Pulmonary artery endothelial cell (primary cell): ENCODE measurements around the gene NR2F1. TPM values are rescaled to one million over a fixed set of nuclear protein-coding genes. Genes with fewer than 3 reads are reported as not detected.

Source experiments
- DNase-seq: peaks from one replicate; pipeline ENCODE4 v3.0.0-alpha.2; 2011; ENCODE audit warnings: low read depth, low spot score
- total RNA-seq: library from RNA; depleted of rRNA; stranded (reverse); fragments of >200 nt; gene quantifications from 2 replicates; pipeline ENCODE4 v1.2.3, GENCODE V29; 2014

The NR2F1 gene
- total RNA-seq, 1 donor from 2014 or later, result 32.4 TPM

DNA sequence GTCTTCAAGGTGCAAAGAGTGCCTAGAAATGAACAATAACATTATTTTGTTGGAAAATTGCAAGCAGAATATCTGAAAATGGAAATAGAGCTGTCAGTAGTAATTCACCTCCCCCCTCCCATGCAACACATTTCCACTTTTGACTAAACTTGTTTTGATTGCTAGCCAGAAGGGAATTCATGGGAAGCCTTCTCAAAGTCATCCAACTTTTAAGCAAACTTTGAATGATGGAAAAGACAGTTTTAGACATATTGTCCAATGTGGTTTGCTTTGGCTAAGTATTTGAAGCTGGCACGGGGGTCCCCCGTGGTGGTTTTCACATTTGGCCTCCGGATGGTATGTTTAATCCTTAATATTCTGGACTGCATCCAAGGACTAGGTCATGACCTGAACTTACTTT, 7.5 kb downstream of the NR2F1 start:
- no peak for DNase-seq

DNA sequence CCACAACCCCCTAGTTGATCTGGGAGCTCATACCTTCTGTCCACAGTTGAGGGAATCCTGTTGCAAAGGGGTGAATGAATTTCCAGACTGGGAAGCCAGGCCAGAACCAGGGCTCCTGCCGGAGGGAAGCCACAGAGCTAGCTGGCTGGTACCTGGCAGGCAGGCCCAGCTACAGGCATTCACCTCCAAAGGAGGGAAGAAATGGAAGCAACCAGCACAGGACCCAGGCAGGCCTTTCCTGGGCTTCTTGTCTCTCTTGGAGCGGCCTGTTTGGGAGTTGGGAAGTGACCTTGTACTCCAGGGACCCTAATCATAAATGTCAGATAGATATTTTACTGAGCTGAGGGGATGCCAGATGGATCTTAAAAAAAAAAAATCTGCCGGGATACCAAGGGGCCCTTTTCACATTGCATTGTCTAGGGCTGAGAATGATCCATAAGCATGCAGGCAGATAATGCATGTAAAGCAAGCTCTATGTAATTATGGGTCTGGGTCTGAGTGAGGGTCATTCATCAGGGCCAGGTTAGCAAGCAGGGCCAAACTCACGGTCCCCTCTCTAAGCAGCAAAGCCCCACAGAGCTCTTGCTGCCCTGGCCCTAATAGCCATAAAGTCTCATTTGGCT, 8.4 kb downstream of the NR2F1 start:
- no peak for DNase-seq

DNA sequence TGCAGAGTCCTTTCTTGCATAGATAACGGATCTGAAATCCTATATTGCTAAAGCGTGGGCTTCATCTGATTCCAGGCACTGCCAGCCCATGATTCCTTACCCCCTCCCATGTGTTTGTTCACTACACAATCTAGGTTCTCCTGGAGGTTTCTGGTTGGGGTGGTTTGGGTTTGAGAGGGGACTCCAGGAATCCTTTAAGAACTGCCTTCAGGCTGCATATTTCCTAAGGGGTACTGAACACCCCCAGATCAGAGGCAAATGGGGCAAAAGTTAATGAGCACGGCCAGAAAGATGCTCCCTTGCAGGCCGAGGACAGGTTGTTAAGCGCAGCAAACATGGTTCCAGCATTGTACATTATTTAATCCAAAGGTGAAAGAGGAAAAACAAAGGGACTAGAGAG, 9.9 kb downstream of the NR2F1 start:
- DNase-seq, result no peak

DNA sequence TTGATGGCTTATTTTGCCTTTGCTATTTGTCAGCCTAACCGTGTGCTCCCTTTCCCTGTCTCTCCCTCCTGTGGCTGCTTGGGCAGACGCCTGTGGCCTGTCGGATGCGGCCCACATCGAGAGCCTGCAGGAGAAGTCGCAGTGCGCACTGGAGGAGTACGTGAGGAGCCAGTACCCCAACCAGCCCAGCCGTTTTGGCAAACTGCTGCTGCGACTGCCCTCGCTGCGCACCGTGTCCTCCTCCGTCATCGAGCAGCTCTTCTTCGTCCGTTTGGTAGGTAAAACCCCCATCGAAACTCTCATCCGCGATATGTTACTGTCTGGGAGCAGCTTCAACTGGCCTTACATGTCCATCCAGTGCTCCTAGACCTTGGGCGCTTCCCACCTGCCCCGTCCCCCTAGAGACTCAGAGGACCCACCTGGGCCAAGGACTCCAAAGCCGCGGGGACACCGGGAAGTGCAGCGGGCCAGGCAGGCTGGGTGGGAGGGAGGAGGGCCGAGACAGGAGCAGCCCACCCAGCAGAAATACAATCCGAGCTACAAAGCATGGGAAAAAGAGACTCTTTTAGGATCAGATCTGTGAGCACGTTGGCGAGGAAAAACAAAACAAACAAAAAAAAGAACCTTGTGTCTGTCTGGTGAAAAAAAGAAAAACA, 10.6 kb downstream of the NR2F1 start:
- DNase-seq, result no peak

DNA sequence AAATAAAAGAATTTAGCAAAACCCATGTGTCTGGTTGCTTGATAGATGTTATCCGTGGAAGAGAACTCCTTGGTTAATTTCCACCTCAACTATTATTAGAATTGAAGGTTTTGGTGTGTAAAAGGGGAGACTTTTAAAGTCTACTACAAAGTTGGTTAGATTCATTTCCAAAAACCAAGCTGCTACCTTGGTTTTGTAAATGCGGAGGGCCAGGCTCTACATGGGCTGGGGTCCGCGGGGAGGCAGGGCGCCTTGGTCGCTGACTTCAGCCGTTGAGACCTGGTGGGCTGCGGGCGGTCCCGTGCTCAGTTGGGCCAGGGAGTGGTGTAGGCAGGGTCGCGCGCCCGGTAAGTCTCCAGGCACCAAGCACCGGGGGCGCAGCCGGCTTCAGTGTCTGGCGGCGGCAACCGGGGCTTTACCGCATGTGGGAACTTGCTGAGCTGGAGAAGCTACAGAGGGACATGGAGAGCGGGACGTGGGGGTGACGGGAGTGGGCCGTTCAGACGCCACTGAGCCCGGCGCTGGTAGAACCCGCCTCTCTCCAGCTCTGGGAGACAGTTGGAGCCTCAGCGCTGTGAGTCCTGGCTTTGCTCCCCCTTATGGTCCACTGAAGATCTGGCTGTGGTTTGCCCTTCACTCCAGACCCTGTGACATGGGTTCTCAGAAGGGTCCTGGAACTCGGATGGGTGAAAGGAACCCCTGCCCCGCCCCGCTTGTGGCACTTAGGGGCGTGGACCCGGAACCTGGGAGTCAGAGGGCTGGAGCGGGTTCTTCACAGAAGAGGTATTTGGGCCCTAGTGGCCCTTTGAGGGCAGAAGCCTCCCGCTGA, 11.8 kb downstream of the NR2F1 start:
- no peak for DNase-seq

DNA sequence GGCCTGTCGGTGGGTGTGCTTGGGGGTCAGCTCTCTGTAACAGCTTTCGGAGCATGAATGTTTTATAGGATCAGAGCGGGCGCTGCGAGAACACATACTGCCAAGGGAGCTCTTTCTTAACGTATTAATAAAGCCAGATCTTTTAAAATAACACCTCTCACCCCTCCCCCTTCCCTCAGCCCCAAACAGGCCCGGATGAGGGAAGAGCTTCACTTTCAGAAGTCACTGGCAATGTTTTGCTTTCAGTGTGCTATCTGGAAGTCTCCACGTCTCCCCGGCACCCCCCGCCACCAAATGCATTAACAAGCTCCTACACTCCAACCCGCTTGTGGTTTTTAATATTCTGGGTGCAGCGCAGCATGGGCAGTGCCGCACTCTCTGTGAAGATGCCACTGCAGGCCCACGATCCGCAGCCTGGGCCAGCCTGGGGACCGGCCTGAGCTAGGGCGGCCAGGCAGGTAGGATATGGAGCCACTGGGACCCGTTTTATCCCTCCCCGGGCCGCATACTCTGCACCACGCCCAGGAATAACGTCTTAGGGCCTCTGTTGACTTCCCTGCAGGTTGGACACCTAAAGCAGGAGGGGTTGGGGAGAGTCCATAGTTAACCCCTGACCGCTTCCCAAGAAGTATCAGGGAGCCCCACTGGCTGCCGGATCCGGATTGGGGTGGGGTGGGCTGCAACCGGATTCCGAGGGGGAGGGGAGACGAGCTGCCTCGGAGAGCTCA, 12.6 kb downstream of the NR2F1 start:
- DNase-seq, result no peak

DNA sequence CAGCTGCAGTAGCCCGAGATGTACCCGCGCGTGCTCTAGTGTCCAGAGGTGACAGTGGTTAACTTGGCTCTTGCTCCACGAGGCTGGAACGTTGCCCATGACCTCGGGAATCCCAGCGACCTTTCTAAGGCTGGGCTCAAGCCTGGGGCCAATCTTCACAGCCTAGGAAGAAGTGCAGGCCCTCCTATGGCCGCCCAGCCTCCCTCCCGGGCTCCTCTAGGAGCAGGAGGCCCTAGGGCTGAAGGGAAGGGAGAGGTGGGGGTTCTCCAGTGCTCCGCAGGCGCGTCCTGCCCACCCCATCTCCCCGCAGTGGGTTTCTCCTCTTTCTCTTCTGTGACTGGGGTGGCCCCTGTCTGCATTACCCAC, 13.3 kb downstream of the NR2F1 start:
- no peak for DNase-seq

DNA sequence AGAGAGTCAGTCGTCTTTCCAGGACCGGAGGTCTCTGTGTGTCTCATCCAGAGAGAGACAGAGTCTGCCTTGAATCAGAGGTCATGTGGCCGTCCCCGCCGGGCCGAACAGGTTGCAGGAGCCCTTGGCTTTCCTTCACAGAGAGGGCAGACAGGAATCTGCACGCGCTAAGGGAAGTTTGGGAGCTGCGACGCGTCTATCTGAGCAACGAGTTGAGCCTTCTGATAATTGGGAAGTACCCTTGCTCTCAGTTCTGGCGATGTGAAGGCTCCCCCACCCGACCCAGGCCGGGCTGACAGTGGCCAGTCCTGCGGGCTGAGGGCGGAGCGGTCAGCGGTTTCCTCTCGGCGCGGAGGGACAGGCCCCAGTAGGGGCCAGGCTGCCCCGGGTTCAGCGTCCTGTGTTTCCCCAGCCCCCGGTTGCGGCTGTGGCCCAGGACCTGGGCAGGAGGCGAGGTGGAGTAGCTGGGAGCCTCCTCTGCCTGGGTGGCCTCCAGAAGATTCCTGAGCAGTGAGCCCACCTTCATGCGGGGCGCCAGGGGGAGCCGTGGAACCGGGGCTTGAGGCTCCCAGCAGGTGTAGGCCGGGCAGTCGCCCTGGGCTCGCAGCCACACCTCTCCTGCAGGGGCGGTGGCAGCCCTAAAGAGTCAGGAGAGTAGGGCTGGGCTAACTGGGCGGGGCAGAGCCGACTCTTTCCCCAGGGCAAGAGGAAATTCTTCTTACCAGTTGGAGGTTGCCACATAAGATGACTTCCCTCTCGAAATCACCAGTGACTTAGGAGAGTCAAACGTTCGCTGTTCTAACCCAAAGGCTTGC, 13.9 kb downstream of the NR2F1 start:
- DNase-seq, result no peak

DNA sequence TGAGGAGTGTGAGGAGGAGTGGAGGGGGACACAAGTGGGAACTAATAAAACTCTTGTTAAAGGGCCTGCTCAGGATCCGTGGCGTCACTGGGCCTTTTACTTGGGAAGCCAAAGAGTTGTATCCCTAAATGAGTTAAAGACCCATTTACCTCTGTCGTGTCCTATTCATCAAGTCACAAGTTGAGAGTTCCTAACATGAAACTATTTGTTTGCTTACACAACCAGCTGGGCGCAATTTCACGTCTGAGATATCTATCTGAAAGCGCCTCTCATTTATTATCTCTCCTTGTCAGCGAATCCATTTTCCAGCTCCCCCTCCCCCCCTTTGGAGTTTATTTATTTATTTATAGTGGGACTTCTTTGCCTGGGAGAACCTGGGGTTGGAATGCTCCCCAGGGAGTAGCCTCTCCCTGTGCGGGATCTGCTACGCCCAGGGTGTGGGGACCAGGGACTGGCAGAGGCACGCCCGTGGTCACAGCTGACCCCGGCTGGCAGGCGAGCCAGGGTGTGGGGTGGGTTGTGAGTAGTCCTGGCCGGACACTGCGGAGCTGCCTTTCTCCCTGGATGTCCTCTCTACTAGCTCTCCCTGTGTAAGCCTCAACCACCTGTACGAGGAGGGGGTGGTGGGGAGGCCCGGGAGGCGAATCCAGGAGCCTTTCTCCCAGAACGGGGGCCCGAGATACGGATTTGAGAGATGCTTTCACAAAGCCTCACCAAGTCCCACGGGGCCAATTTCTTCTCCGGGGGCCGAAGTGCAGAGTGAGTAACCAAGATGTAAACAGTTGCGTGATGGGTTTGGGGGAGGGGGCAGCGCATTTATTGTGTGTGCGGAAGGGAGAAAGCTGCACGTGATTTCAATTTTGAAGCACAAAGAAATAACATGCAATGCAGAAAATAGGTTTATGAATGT, 15.3 kb downstream of the NR2F1 start:
- no peak for DNase-seq

DNA sequence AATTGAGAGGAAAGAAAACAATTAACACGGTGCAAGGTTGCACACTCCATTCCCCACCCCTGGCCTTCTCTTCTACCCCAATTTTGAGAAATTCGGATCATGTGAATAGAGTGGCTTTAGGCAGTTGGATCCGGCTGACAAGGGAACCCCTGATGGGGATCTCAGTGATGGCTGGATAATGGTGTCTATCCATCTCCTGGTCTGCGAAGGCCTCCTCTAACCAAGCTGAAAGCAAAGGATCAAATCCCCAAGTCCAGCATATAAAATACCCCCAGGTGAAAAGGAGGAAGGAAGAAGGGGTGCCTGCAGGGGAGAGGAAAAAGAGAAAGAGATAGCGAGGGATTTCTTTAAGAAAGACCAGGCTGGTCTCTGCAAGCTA, 16.0 kb downstream of the NR2F1 start:
- no peak for DNase-seq

DNA sequence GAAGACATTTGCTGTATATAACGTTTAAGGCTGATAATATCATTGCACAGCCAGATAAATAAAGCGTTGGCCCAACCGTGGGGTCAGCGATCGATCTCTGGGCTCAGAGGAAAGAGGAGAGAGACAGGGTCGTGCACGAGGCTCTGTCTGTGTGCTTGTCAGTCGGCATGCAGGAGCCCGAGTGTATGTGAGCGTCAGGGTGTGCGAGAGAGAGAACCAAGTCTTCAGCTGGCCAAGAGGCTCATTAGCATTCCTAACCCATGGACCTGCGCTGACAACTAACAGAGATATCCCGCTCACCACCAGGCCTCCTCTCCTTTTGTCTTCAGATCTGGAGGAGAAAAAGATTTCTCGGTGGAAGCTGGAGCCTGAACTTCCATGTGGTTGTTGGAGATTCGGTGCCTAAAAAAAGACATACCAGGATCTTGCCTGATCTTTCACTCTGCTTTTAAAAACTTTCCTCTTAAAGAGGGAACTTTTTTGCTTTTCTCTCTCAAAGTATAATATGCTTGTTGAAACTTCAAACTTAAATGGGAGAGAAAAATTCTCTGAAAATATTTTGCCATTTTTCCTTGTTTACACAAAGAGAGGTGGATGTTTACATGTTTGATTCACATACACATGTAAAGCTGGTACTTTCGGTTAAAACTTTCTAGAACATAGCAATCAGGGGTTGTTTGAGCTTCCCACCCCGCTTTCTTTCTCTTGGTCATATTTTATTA, 16.5 kb downstream of the NR2F1 start:
- DNase-seq, result no peak

DNA sequence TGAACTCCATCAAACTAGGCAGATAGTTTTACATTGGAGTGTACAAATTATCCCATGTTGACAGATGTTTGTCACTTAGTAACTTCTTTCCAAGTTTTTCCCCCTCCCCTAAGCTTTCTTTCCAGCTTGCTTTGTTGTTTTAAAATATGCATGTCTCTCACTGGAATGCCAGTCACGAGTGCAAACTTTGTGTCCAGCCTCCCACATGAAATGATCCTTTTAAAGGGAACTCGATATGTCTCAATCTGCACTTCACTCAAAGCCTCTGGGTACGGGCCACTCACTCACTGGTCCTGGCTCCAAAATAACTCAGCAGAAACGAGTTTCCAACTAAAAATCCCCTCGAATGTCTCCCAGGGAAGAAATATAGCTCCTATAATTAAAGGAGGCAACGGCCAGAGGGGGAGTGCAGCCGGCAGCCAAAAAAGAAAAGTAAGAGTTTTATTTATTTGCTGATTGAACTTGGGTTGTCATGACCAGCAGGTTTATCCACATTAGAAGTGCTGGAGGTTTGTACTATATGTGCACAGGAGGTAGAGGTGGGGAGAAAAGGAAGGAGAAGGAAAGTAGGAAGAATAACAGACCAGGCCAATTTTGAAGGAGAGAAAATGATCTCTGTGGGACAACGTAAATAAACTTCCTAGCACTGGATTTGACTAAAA, 17.5 kb downstream of the NR2F1 start:
- DNase-seq, result no peak

DNA sequence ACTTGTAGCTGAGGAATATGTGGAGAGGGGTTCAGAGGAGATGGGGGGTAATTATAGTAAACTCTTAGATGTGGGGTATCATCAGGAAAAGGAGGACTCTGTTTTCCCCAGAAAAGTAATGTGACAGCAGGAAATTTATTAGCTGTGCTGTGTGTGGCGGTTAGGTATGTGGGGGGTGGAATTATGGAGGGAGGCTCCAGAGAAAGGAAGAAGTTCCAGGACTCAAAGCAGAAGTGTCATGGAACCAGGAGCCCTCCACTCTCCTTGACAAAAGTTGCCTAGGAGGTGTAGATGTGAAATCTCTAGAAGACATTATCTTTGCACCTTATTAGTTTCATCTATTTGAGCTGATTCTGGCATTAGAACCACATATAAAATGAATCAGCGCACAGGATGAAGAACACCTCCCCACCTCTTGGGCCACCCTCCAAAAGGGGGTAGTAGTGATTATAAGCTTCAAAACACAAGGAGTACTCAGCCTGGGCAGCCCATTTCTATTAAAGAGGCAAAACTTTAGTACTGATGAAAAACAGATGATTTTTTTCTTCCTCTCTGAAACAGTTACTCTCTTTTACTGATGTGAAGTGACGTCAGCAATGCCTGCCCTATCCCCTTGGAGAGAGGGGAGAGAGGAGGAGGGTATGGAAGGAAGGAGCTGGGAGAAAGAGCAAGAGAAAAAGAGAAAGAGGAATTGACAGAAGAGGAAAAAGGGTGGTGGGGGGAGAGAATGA, 18.2 kb downstream of the NR2F1 start:
- DNase-seq, result no peak

DNA sequence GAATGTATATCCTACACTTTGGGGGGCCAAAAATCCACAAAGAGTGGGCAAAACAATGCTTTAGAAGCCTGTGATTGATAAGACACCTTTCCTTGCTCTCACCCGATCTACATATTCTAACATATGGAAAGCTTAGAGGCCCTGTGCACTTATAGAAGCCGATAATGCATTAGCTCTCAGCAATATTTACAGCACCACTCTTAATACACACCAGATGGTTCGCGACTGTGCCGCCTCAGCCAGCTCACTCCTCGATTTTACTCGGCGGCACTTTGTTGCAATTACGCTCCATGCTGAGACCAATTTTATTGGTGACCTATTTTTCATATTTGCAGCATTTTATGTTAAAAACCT, 18.8 kb downstream of the NR2F1 start:
- DNase-seq, result no peak

DNA sequence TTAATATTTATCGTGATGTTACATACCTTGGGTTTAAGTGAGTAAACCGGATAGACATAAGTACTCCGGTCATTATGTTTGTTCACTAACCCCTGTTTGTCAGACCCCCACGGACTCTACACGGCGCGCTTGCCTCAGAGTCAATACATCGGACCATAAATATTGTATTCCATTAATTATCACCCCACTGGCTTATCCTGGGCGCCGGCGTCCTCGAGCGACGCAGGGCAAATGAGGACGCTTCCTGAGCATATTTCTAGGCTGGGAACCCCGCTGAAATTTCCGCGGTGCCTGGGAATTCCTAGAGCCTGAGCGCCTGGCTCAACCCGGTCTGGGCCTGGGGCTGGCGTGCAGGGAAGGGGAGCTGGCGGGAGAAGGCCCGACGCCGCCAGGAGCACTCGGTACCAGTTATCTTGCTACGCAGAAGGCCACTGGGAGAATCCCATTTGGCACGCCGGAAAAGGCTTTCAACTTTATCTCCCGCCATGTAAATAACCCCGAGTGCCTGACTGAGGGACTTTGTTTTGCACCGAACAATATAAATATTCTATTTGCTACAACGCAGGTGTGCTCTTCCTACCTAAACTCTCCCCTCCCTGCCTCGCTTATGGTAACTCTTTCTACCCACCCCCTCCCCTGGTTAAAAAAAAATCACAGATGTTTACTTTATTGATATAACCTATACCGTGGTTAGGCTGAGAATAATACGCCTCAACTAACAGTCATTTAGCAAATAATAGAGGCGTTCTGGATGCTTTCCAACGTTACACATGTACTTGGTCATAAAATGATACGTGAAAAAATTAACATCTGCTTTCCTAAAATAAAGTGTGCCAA, 19.4 kb downstream of the NR2F1 start:
- DNase-seq, result no peak

DNA sequence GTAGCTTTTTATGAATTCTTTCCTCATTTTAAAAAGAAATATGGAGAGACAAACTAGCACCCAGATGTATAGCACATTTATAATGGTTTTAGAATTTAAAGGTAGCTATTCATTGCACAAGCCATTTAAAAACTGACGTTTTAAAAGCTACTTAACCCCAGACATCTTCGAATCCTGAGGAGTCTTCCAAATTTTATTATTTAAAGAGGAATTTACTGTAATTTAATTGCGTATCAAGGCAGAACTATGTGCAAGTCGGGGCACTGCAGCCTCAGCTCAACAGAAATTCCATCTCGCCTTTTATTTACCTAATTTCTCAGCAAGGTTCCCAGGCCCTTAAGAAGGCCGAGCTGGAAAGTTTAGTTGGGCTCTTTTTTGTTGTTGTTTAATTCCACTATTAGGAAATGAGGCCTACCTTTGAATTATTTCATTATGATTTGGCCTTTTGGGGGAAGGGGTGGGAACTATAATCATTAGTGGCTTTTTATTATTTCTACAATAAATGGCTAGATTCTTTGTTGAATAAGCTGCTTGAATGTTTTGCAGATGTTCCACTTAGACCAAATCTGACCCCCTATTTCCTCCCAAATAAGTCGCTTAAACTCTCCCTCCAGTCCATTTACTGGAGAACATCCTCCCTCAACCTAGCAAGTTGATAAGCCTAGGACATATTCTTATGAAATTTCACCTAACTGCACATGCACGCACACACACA, 20.2 kb downstream of the NR2F1 start:
- DNase-seq, result no peak
